Central memory CD4-positive, alpha-beta T cell (primary cell): Measurements from ENCODE around the gene SPOUT1.
"Not testable (repeated sequence)": the region's sequence is repeated elsewhere in the genome, so short reads cannot be mapped to it uniquely, and the experiment has no call there.

ENCODE experiments used
- DNase-seq: peaks from one replicate; pipeline ENCODE4 v3.0.0; 2022

Gene SPOUT1

DNA sequence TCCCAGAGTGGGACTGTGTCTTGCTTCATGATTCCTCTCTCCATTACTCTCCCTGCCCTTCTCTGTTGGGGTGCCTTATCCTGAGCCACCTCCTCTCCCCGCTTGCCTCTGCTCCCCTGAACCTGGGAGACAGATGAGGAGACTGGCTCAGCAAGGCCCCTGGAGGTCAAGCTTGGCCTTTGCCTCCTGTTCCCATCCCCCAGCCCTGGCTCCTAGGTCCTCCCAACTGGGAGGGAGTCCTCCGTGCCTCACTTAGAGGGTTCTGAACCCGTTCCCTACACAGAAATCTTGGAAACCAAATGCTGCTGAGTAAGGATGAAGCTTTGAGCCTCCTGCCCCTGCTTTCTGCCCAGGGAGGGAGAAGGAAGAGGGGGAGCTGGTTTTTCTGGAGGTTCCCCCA lies 21.1 kb downstream of the SPOUT1 start:
- DNase-seq: no peak

DNA sequence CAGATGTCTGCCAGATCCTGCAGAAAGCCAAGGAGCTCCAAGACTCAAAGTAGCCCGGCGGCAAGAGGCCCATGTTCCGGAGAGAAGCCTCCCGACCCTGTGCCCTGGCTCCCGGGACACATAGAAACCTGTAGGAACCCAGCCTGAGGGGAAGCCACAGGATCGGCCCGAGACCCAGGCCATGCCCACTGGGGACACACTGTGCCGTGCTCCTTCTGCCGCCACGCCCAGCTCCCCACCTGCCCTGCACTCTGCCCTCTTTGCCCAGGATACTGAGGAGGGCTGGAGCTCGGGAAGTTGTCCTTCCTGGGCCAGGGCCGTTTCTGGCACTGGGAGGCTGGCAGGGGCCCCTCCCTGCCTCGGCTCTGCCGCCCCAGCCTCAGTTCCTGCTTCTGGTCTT lies 21.8 kb downstream of the SPOUT1 start:
- DNase-seq: no peak

DNA sequence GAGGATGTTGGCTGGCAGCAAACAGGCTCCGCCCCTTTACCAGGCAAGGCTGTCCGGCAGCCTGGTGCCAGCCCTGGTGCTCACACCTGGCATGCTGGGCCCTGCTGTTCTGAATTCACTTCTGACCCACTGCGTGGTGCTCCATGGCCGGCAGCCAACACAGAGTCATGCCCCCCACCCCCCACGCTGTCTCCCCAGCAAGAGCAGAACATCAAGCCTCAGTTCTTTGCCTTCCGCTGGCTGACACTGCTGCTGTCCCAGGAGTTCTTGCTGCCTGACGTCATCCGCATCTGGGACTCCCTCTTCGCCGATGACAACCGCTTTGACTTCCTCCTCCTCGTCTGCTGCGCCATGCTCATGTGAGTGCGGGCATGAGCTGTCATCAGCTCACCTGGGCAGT lies 23.9 kb downstream of the SPOUT1 start:
- no peak for DNase-seq

GRCh38 chr9:128802482-128802881 lies 27.1 kb downstream of the SPOUT1 start:
- DNase-seq: no peak

DNA sequence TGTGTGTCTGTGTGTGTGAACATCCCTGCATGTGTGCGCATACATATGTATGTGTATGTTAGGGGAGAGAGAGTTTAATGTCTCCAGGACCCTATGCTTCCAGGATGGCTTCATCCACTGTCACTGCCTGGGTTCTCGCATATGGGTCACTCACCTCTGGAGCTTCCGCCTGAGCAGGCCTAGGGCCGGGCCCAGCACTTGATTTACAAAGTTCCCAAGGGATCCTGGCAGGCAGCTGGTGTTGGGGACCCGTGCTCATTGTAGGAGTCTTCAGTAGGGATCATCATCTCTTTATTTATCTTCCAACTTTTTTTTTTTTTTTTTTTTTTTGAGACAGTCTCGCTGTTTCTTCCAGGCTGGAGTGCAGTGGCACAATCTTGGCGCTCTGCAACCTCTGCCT lies 29.5 kb downstream of the SPOUT1 start:
- no peak for DNase-seq

GRCh38 chr9:128798896-128799295 lies 30.7 kb downstream of the SPOUT1 start:
- DNase-seq: no peak

GRCh38 chr9:128794961-128795360 lies 34.6 kb downstream of the SPOUT1 start:
- not testable (repeated sequence) for DNase-seq

DNA sequence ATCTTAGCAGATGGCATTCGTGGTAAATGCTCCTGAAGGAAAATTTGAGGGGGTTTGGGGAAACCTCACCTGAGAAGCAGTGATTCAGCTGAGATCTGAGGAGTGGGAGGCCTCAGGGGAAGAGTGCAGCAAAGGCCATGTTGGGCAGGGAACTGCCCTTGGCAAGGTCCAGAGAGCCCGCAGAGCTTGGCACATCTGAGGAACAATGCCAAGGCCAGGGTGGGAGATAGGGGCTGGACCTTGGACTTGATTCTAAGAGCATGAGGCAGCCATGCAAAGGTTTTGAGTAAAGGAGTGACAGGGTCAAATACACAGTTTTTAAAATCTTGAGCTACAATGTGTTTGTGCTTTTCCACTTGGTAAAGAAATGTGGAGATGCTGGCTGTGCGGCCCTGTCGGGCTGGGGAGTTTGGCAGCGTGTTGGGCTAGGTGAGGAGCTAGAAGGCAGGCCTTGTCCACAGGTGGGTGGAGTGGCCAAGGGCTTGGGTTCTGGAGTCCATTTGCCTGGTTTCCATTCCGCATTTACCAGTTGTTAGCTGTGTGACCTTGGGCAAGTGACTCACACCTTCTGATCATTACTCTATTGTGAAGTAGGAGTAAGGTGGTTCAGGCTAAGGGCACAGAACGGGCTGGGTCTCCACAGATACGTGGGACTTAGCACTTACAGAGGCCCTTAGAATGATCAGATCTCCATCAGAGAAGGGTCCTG lies 36.5 kb downstream of the SPOUT1 start:
- no peak for DNase-seq

GRCh38 chr9:128792134-128792533 lies 37.5 kb downstream of the SPOUT1 start:
- DNase-seq: no peak

GRCh38 chr9:128790536-128790935 lies 39.1 kb downstream of the SPOUT1 start:
- DNase-seq: no peak

DNA sequence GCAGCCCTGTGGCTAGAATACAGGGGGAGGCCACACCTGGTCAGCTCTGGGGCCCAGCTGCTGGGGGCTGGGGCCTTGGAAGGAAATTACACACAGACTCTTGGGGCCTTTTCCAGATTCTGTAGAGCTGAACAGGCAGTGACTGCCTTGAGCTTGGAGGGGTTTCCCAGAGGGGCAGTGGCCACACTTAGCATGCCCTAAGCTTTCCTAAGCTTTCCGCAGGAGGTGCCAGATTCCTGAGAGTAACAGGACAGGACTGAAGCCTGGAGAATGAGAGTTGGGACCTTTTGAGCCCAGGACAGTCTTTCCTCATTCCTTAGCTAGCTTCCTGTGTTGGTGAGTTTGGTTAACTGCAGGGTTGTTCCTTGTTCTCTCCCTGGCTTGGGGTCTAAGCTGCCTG lies 41.1 kb downstream of the SPOUT1 start:
- DNase-seq: no peak

GRCh38 chr9:128787659-128788058 lies 41.9 kb downstream of the SPOUT1 start:
- DNase-seq: peak; percentile 3

DNA sequence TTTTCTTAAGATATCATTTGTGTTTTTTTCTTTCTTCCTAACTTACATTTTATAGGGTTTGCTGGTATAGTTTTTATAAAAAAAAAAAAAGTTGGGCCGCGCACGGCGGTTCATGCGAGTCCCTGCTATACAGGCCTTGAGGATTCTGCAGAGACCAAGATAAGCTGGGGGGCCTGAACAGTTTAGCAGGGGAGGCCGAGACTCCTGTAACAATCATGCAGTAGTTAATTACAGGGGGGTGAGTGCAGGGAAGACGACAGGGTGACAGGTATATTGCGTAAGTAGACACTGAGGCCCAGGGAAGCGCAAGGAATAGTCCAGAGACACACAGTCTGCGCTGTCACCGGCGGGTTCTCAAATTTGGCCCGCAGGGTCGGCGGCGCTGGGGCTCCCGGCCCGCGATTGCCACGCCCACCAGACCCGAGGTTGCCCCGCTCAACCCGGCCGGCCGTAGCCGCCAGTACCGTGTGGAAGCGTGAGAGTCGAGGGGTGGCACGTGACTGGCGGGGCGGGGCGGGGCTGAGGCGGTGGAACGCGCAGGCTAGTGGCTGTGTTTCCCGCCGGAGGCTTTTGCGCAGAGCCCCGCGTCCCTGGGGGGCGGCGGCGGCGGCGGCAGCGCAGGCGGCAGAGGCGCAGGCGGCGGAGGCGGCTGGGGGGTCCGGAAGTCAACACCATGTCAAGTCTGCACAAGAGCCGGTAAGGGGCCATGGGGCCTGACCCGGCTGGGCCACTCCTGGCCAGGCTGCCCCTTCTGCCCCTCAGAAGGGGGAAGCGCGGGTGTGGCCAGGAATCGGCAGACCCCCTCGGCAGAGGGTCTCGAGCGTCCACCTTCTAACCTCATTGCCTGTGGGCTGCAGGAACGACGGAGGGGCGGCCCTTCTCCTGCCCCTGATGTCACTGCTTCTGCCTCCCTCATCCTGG lies 42.7 kb downstream of the SPOUT1 start, which contains the start of gene TBC1D13:
TBC1D13 (plus strand) TSS at position 573 of the 921 bp plus-strand sequence; CDS start at position 674, 101 bp downstream.
- DNase-seq: peak; percentile 89

- DNase-seq: no peak
Observed at GRCh38 chr9:128785427-128785826, 44.2 kb downstream of the SPOUT1 start.

DNA sequence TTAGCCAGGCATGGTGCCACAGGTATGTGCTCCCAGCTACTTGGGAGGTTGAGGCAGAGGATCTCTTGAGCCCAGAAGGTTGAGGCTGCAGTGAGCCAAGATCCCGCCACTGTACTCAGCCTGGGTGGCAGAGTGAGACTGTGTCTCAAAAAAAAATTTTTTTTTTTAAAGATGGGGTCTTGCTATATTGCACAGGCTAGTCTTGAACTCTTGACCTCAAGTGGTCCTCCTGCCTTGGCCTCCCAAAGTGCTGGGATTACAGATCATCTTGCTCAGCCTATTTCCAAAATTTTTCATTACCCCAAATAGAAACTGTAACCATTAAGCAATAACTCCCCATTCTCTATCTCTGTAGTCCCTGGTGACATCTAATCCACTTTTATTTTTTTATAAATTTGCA lies 46.9 kb downstream of the SPOUT1 start:
- DNase-seq: no peak

DNA sequence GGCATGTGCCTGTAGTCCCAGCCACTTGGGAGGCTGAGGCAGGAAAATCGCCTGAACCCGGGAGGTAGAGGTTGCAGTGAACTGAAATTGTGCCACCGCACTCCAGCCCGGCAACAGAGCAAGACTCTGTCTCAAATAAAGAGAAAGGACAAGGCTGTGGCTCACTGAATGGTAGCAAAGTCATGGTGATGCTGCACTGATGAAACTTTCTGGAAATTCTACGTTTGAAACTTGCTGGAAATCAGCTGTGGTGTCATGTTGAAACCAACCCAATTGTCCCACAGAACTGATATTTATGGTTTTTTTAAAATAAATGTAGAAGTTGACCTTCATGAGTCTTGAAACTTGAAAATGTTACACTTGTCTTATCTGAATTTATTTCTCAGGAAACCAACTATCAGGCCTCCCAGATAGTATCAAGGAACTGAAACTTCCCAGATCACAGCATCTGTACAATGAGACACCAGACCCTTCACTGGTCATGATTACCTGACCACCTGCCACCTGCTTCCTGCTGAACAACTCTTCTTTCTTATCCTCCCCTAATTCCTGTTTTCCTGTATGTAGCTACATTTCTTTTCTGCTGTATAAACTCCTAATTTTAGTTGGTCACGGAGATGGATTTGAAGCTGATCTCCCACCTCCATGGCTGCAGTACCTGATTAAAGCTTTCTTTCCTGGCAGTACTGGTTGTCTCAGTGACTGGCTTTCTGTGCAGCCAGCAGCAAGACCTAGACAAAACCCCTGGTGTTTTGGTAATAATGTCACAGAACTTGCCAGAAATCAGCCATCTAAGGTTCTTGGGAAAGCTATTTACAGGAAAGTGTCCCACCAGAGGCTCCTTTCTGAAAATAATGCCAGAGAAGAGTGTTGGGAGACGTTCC lies 48.2 kb downstream of the SPOUT1 start:
- no peak for DNase-seq

DNA sequence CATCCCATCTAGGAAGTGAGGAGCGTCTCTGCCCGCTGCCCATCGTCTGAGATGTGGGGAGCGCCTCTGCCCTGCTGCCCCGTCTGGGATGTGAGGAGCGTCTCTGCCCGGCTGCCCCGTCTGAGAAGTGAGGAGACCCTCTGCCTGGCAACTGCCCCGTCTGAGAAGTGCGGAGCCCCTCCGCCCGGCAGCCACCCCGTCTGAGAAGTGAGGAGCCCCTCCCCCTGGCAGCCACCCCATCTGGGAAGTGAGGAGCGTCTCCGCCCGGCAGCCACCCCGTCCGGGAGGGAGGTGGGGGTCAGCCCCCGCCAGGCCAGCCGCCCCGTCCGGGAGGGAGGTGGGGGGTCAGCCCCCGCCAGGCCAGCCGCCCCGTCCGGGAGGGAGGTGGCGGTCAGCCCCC lies 49.5 kb downstream of the SPOUT1 start:
- DNase-seq: not testable (repeated sequence)

GRCh38 chr9:128774804-128775203 lies 54.8 kb downstream of the SPOUT1 start:
- DNase-seq: no peak

GRCh38 chr9:128773049-128773448 lies 56.5 kb downstream of the SPOUT1 start:
- no peak for DNase-seq

DNA sequence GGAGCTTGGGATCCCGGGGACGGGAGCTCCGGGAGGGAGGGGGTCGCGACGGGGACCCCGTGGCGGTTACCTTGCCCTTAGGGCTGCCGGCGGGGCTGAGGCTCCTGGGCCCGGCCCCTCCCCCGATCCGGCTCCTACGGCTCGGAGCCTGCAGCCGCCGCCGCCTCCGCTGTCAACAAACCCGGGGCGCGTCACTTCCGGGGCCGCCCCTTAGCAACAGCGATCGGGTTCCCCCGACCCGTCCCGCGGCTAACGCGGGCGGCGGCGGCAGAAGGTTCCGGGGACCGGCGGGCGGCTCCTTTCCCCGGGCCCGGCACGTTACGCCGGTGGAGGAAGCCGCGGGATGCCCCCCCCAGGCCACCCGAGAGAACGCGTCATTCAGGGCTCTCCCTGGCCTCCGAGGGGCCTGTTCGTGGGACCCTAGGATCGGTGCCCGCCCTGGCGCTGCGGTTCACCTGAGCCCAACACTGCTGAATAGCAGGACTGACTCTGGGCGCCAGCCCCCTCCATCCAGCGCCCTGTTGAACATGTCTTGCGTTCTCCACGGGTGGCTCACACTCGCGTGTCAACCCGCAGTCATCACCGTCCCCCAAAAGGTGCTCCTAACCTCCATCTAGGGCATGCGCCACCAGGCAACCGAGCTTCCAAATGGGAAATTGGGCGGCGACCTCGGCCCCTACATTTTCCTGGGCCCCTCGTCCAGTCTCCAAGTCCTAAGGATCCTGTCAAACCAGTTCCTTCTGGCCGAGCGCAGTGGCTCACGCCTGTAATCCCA lies 57.7 kb downstream of the SPOUT1 start, which contains the start of gene ZER1:
ZER1 (minus strand) TSS at position 183 of the 775 bp plus-strand sequence. CDS start 16,362 bp downstream, outside the sequence.
- DNase-seq: peak; percentile 91

DNA sequence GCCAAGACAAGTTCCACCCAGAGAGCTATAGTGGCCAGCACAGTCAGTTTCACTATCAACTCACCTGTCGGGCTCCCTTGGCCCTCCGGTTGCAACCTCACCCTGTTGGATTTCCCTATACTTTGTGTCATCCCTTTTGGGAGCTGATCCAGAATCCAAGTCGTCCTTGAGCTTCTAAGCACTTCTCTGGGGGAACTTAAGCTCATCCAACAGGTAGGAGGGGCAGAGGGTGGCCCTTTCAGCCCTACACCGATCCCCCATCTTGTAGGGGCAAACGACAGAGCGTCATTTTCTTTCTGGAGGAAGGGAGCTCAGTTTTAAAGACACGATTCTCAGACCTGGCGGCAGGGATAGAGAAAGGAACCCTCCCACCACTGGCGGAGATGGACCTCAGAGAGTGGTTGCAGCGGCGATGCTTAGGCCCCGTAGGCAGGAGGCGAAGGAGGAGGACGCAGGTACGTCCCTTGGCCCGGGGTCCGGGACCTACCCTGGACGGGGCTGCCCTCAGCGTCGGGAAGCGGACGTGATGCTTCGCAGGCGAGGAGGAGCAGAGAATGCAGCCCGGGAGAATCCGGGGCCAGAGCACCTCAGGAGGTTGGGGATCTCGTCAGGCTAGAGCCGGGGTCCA lies 58.4 kb downstream of the SPOUT1 start:
- no peak for DNase-seq
